ENCODE measurements around the gene TRABD. TPM values are rescaled to one million over a fixed set of nuclear protein-coding genes. Genes with fewer than 3 reads are reported as not detected.

The TRABD gene
- total RNA-seq, 6 donors from 2014 or later = 32.9 to 88.0 (median 56.3) TPM

DNA sequence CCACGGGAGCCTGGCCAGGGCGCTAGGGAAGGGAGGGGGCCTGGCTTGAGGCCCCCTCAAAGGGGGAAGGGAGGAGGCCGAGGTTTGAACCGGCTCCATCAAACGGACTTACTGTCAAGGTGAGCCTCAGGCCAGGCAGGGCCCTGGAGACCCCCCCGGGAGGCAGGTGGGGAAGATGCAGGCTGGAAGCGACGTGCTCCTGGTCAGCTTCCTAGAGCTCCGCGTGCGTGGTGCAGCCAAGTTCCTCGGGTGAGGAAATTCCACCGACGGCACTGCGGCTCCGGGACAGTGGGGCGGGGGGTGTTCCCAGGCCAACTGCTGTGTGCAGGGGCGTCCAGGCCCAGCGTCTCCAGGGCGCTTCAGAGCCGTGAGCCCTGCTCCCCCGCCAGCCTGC, 7.2 kb upstream of the TRABD start:
- no peaks in the 10 kb centered on the region for H3K36me3 ChIP-seq
- ATAC-seq (ENCODE audit: low FRiP score in 2 of 2) = no peak
- H3K4me1 ChIP-seq = peaks cover under 1 to 9% (median 5%) of the 10 kb centered on the region in 4 donors
- H3K9me3 ChIP-seq = no peaks in the 10 kb centered on the region
- 78% methylated on average over 14 of the region's 22 CpGs; no CpG with 5 or more reads in 1 of the 2 donors for WGBS, 2 donors
- no peak for DNase-seq
- H3K4me3 ChIP-seq = no peak overlapping the region
- H3K27me3 ChIP-seq = no peaks in the 10 kb centered on the region
- no peak overlapping the region for H3K27ac ChIP-seq
- no peak for TF ChIP-seq POLR2A (IDR thresholded peaks at IDR 0.05)

DNA sequence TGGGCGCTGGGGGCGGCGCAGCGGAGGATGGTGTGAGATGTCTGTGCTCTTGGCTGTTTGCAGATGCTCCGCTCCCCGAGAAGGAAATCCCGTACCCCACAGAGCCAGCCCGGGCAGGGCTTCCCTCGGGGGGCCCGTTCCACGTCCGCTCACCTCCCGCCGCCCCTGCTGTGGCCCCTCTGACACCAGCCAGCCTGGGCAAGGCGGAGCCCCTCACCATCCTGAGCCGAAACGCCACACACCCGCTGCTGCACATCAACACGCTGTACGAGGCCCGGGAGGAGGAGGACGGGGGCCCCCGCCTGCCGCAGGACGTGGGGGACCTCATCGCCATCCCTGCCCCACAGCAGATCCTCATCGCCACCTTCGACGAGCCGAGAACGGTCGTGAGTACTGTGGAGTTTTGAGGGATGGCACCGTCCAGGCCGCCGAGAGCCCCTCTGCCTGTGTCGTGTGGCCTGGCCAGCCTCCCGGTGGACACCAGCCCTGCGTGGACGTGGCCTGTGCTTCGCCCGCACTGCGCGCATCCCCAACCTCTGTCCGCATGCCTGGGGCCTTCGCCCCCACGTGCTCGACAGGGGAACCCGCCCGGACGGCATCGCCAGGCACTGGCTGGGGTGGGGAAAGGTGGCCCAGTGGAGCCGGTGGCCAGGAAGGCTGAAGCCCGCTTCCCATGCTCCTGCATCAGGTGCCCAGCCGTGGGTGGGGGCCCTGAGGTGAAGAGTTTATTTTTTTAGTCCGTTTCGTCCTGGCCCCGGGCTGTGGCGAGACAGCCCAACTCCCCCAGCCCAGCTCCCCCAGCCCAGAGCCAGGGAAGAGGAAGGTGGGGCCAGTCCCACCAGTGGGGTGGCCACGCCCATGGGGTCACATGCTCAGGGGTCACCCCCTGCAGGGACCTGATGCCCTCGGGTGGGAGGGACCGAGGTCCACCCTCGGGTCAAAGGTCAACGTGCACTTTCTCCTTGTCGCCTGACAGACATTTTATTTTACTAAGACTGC, 6.5 kb upstream of the TRABD start:
- Histone ChIP-seq H3K9me3 (no peaks in the 10 kb centered on the region), H3K36me3 (no peaks in the 10 kb centered on the region), H3K27ac (no peak overlapping the region), H3K4me1 (peaks cover 7 to 16% (median 12%) of the 10 kb centered on the region in 4 donors), H3K4me3 (no peak overlapping the region), H3K27me3 (no peaks in the 10 kb centered on the region)
- no peak for ATAC-seq (ENCODE audit: low FRiP score in 2 of 2)
- 78 to 86% methylated on average over 38 to 57 of the region's 64 CpGs for WGBS, 2 donors
- TF ChIP-seq, protein P1, sequence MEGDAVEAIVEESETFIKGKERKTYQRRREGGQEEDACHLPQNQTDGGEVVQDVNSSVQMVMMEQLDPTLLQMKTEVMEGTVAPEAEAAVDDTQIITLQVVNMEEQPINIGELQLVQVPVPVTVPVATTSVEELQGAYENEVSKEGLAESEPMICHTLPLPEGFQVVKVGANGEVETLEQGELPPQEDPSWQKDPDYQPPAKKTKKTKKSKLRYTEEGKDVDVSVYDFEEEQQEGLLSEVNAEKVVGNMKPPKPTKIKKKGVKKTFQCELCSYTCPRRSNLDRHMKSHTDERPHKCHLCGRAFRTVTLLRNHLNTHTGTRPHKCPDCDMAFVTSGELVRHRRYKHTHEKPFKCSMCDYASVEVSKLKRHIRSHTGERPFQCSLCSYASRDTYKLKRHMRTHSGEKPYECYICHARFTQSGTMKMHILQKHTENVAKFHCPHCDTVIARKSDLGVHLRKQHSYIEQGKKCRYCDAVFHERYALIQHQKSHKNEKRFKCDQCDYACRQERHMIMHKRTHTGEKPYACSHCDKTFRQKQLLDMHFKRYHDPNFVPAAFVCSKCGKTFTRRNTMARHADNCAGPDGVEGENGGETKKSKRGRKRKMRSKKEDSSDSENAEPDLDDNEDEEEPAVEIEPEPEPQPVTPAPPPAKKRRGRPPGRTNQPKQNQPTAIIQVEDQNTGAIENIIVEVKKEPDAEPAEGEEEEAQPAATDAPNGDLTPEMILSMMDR (IDR thresholded peaks at IDR 0.05) = no peak
- TF ChIP-seq EP300 (IDR thresholded peaks at IDR 0.05) (no peak), POLR2A (IDR thresholded peaks at IDR 0.05) (no peak), POLR2AphosphoS5 (IDR thresholded peaks at IDR 0.05) (no peak)
- peak in 1 of 2 donors; percentile 80 for DNase-seq

DNA sequence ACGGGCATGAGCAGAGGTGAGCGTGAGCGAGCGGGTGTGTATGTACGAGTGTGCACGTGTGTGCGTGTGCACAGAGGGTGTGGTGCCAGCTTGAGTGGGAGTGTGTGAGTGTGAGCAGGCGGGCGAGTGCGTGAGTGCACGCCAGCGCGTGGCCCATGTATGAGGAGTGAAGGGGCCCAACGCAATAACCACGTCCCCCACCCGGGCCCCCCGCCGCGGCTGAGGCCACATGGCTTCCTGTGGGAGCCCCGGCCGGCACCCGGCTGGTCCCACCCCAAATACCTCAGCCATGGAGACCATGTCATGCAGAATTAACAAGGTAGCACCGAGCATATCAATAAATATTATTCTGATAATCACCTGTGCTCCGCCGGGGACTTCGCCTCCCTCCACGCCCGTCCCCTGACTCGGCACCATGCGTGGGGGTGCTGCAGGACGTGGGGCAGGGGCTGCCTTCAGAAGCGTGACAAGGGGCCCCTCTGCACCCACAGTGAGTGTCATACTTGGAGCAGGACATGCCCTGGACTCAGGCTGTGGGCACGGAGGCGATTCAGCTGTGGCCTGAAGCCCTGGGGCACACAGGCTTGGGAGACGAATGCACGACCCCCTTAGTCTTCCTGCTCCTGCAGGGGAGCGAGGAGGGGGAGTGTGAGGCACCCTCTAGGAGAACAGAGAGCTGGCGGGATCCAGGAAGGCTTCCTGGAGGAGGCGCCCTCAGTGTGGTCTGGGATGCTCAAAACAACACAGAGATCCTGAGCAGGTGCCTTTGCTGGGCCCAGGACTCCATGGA, 5.6 kb upstream of the TRABD start:
- H3K36me3 ChIP-seq = no peaks in the 10 kb centered on the region
- ATAC-seq (ENCODE audit: low FRiP score in 2 of 2) (no peak), DNase-seq (peak in 1 of 2 donors; percentile 84)
- H3K27ac ChIP-seq = no peak overlapping the region
- TF ChIP-seq, protein P1 (IDR thresholded peaks at IDR 0.05) = no peak
- TF ChIP-seq POLR2A (IDR thresholded peaks at IDR 0.05) = no peak
- no peak for TF ChIP-seq EP300 (IDR thresholded peaks at IDR 0.05)
- no peak for TF ChIP-seq POLR2AphosphoS5 (IDR thresholded peaks at IDR 0.05)
- H3K27me3 ChIP-seq = no peaks in the 10 kb centered on the region
- 60 to 76% methylated on average over 32 to 33 of the region's 39 CpGs for WGBS, 2 donors
- peaks cover 17 to 26% (median 21%) of the 10 kb centered on the region in 4 donors for H3K4me1 ChIP-seq
- no peak overlapping the region for H3K4me3 ChIP-seq
- H3K9me3 ChIP-seq = no peaks in the 10 kb centered on the region

DNA sequence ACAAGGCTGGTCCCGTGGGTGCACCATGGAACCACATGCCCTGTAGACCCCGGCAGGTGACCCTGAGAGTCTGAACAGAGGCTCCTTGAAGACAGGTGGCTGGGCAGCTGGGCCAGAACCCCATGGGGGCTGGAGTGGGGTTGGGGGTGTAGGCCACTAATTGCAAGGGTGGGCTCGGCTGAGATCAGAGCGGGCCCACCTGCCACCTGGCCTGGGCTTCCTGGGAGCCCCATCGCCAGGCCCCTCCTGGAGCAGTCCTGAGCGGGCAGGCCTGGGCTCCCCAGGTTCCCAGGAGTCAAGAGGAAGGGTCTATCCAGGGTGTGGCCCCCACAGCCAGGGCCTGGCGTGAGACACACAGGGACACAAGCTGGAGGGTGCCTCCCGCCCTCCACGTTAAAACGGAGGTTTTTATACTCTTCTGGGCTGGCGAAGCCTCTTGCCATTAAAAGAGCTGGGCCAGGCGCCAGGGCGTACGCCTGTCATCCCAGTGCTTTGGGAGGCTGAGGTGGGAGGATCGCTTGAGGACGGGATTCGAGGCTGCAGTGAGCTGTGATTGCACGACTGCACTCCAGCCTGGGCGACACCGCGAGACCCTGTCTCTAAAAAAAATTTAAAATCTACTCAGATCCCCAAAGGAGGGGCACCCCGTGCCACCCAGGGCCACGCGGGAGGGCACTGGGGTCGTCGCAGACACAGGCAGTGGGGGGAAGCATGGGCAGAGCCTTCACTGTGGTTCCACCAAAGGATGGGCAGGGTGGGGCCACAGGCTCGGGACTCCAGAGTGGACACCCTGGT, 4.8 kb upstream of the TRABD start:
- DNase-seq (peak in 1 of 2 donors; percentile 66), ATAC-seq (ENCODE audit: low FRiP score in 2 of 2) (no peak)
- 91% methylated on average over 17 to 27 of the region's 27 CpGs for WGBS, 2 donors

More for the DNA sequence above, 4.8 kb upstream of the TRABD start:
- no peak overlapping the region for H3K4me3 ChIP-seq
- no peaks in the 10 kb centered on the region for H3K36me3 ChIP-seq
- H3K27ac ChIP-seq = no peak overlapping the region
- peaks cover 19 to 29% (median 24%) of the 10 kb centered on the region in 4 donors for H3K4me1 ChIP-seq
- no peaks in the 10 kb centered on the region for H3K27me3 ChIP-seq
- no peaks in the 10 kb centered on the region for H3K9me3 ChIP-seq
- no peak for TF ChIP-seq EP300 (IDR thresholded peaks at IDR 0.05)
- no peak for TF ChIP-seq POLR2AphosphoS5 (IDR thresholded peaks at IDR 0.05)
- TF ChIP-seq, protein P1 (IDR thresholded peaks at IDR 0.05) = no peak
- TF ChIP-seq POLR2A (IDR thresholded peaks at IDR 0.05) = no peak
